GM12878 (cell line): ENCODE measurements around the gene SLC35E3. TPM values are rescaled to one million over a fixed set of nuclear protein-coding genes. Genes with fewer than 3 reads are reported as not detected.

ENCODE experiments used
- ATAC-seq: fragments of 200-7000 bp; cut with Tn5 transposase; 3 replicates; pipeline ENCODE4 v1.9.1; 2020; ENCODE audit warnings: mild to moderate bottlenecking, moderate library complexity
- BruUV-seq: library from RNA; stranded (reverse); fragments of 400-500 nt; replicated peaks from 2 replicates; lab custom pipeline; 2021; lab: Mats Ljungman, UMichigan
- CTCF ChIA-PET: fragments of 300-600 bp; sonication (Branson Sonifier 250); formaldehyde crosslinking; extraction: SDS; loops from one replicate; lab custom pipeline; 2021; ENCODE audit warnings: inconsistent platforms; lab: Yijun Ruan, JAX
- POLR2A ChIA-PET: fragments of 350-600 bp; formaldehyde crosslinking; extraction: SDS; loops from one replicate; lab custom pipeline; 2021; ENCODE audit warnings: inconsistent platforms; lab: Charles Lee
- RAD21 ChIA-PET: fragments of 300-600 bp; sonication (Branson Sonifier 250); formaldehyde crosslinking; loops from one replicate; lab custom pipeline; 2023; ENCODE audit warnings: antibody characterized with exemption; ENCODE audit not compliant: unreplicated experiment; lab: Charles Lee
- SMC1A ChIA-PET: fragments of 300-600 bp; sonication (Branson Sonifier 250); formaldehyde crosslinking; loops from one replicate; lab custom pipeline; 2023; ENCODE audit not compliant: unreplicated experiment, uncharacterized antibody; lab: Charles Lee
- DNase-seq: peaks from one replicate; pipeline ENCODE4 v3.0.0-alpha.2; 2011; ENCODE audit warnings: low read depth, low spot score
- FAIRE-seq: peaks from 3 replicates; lab custom pipeline; 2011; peaks lifted over from hg19 to GRCh38; lab: Jason Lieb, UNC
- H2AFZ ChIP-seq: 2 replicates; pipeline ENCODE4 v1.6.0; 2011; ENCODE audit warnings: low read depth, low read length, control low read depth; ENCODE audit not compliant: control insufficient read depth
- H3K27ac ChIP-seq: 2 replicates; pipeline ENCODE4 v1.5.1; 2011; ENCODE audit warnings: control low read depth; ENCODE audit not compliant: control insufficient read depth, insufficient read depth
- H3K27me3 ChIP-seq, 2 experiments: replicated peaks in 1 of 2; 2 replicates each; pipeline versions ENCODE4 v1.6.0 to v1.6.1; 2011; ENCODE audit warnings: low read length in 1 of 2; ENCODE audit not compliant: control insufficient read depth in 2 of 2, insufficient read depth in 2 of 2
- H3K36me3 ChIP-seq, 2 experiments: 2 replicates each; pipeline ENCODE4 v1.5.1; 2011; ENCODE audit warnings: low read length in 1 of 2; ENCODE audit not compliant: control insufficient read depth in 2 of 2, insufficient read depth in 2 of 2
- H3K4me1 ChIP-seq: 2 replicates; pipeline ENCODE4 v1.6.1; 2011; ENCODE audit warnings: mild to moderate bottlenecking, low read length, moderate library complexity, mixed read lengths; ENCODE audit not compliant: control insufficient read depth, insufficient read depth
- H3K4me2 ChIP-seq: 2 replicates; pipeline ENCODE4 v1.6.0; 2011; ENCODE audit warnings: control low read depth; ENCODE audit not compliant: control insufficient read depth, insufficient read depth
- H3K4me3 ChIP-seq: fragments of 200-600 bp; sonication (generic); 2 replicates; pipeline ENCODE4 v1.5.1; 2016
- H3K79me2 ChIP-seq: 2 replicates; pipeline ENCODE4 v1.6.0; 2011; ENCODE audit warnings: low read length; ENCODE audit not compliant: control insufficient read depth, insufficient read depth
- H3K9ac ChIP-seq: 2 replicates; pipeline ENCODE4 v1.8.0; 2011; ENCODE audit warnings: low read length, control low read depth, mixed read lengths; ENCODE audit not compliant: control insufficient read depth, insufficient read depth
- H3K9me3 ChIP-seq: replicated peaks from 3 replicates; pipeline ENCODE4 v1.5.1; 2011; ENCODE audit warnings: mild to moderate bottlenecking, low read length; ENCODE audit not compliant: control insufficient read depth, insufficient read depth
- H4K20me1 ChIP-seq: 2 replicates; pipeline ENCODE4 v1.6.0; 2011; ENCODE audit not compliant: control insufficient read depth, insufficient read depth
- BMI1 ChIP-seq: fragments of 450-650 bp; IDR thresholded peaks from 2 replicates; pipeline ENCODE4 v1.6.1; 2016; ENCODE audit warnings: mild to moderate bottlenecking, moderate library complexity, borderline replicate concordance
- EED ChIP-seq: sonication (generic); IDR thresholded peaks from 2 replicates; pipeline ENCODE4 v1.6.1; 2016; ENCODE audit warnings: antibody characterized with exemption, low read depth
- EZH2 ChIP-seq: IDR thresholded peaks from 2 replicates; pipeline ENCODE4 v1.6.1; 2012; ENCODE audit warnings: low read depth, mild to moderate bottlenecking, control low read depth, inconsistent platforms, low read length, borderline replicate concordance; ENCODE audit not compliant: control insufficient read depth
- GATAD2B ChIP-seq: fragments of 450-650 bp; conservative IDR thresholded peaks from 2 replicates; pipeline ENCODE4 v1.6.1; 2017; ENCODE audit warnings: low read depth, mild to moderate bottlenecking, moderate library complexity
- KDM1A ChIP-seq: fragments of 200-600 bp; sonication (generic); IDR thresholded peaks from 2 replicates; pipeline ENCODE4 v1.6.1; 2016; ENCODE audit warnings: borderline replicate concordance
- MYB ChIP-seq: fragments of 150-350 bp; IDR thresholded peaks from 2 replicates; pipeline ENCODE4 v1.6.1; 2014; ENCODE audit warnings: mild to moderate bottlenecking, low read depth, low read length, borderline replicate concordance
- NFYB ChIP-seq: IDR thresholded peaks from 2 replicates; pipeline ENCODE4 v1.6.1; 2011; ENCODE audit warnings: low read depth, mild to moderate bottlenecking, low read length, improper control_type of control experiment, moderate library complexity; ENCODE audit not compliant: insufficient read depth
- POLR2AphosphoS2 ChIP-seq: IDR thresholded peaks from 2 replicates; pipeline ENCODE4 v1.6.1; 2011; ENCODE audit warnings: low read depth, mild to moderate bottlenecking, low read length, improper control_type of control experiment, moderate library complexity
- SREBF2 ChIP-seq: IDR thresholded peaks from 2 replicates; pipeline ENCODE4 v1.6.1; 2012; ENCODE audit warnings: mild to moderate bottlenecking, low read length
- WGBS: methylation state at CpG from one replicate; pipeline ENCODE4 v1.1.6; 2016; ENCODE audit warnings: low lambda C conversion rate; ENCODE audit not compliant: insufficient replicate concordance, insufficient coverage; ENCODE audit errors: missing lambda C conversion rate; 5-methylcytosine and 5-hydroxymethylcytosine counted together
- in situ Hi-C: fragments of 300-500 bp; cut with MboI; formaldehyde crosslinking; loops from 9 replicates; pipeline ENCODE4 v1.14.3; 2018; ENCODE audit warnings: mixed read lengths
- intact Hi-C: fragments of 100-400 bp; cut with micrococcal nuclease; formaldehyde crosslinking; loops from one replicate; pipeline ENCODE4 v1.14.2; 2022; ENCODE audit not compliant: unreplicated experiment
- polyA plus RNA-seq, 11 experiments: library from polyadenylated mRNA; depleted of rRNA in 4 of 11; unstranded in 6 of 11; stranded (reverse) in 5 of 11; fragments of >200 nt; fragmentation: Nextera tagmentation in 4 of 11; fragmentation: Illumina TruSeq in 1 of 11; extraction: Ambion mirVana in 4 of 11; extraction: Trizol in 1 of 11; gene quantifications; 1 replicate in 1 of 11; 2 replicates in 10 of 11; pipeline versions ENCODE4 v1.2.1 to v1.2.3, GENCODE V29; 2011 to 2016; ENCODE audit warnings: inconsistent platforms in 2 of 11, missing spikeins in 2 of 11, low read depth in 1 of 11
- total RNA-seq, 4 experiments: library from RNA; depleted of rRNA in 3 of 4; stranded (reverse); fragments of >200 nt in 3 of 4; fragmentation: Illumina TruSeq in 1 of 4; extraction: Trizol in 1 of 4; gene quantifications; 2 replicates each; pipeline versions ENCODE4 v1.2.1 to v1.2.3, GENCODE V29; 2013 to 2021
- TF ChIP-seq, protein P1 (sequence below): fragments of 450-650 bp; formaldehyde crosslinking; IDR thresholded peaks from 2 replicates; pipeline ENCODE4 v1.5.0; 2022; ENCODE audit warnings: mild to moderate bottlenecking, missing genetic modification characterization
- TF ChIP-seq, protein P2 (sequence below): fragments of 450-650 bp; IDR thresholded peaks from 2 replicates; pipeline ENCODE4 v1.6.1; 2018; ENCODE audit warnings: mild to moderate bottlenecking, low read depth, moderate library complexity; ENCODE audit not compliant: partially characterized antibody

The SLC35E3 gene
- total and polyA plus RNA-seq, 10 of the 15 experiments (the other 5 are each of a cell fraction or from before 2014, with no cell fraction given) = 3.6 to 19.8 (median 6.1) TPM

DNA sequence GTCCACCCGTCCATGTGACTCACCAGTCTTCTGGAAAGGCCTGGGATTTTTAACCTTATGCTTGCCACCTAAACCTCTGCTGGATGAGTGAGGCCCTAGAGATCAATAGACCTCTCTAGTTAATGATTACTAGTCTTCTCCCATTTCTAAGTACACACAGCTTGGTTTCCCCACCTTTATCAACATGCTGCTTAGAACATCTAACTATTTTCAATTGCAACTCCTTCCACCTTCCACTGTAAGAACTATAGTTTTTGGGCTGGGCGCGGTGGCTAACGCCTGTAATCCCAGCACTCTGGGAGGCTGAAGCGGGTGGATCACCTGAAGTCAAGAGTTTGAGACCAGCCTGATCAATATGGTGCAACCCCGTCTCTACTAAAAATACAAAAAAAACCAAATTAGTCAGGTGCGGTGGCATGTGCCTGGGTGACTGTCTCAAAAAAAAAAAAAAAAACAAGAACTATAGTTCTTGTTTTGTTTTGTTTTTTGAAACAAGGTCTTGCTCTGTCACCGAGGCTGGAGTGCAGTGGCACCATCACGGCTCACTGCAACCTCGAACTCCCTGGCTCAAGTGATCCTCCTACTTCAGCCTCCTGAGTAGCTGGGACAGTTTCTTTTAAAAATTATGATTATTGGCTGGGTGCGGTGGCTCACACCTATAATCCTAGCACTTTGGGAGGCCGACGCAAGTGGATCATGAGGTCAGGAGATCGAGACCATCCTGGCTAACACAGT lies 43.3 kb downstream of the SLC35E3 start (continued):
- TF ChIP-seq SREBF2 = no peak
- TF ChIP-seq EZH2 = no peak
- no peak for TF ChIP-seq BMI1
- TF ChIP-seq GATAD2B = no peak
- TF ChIP-seq POLR2AphosphoS2 = no peak

DNA sequence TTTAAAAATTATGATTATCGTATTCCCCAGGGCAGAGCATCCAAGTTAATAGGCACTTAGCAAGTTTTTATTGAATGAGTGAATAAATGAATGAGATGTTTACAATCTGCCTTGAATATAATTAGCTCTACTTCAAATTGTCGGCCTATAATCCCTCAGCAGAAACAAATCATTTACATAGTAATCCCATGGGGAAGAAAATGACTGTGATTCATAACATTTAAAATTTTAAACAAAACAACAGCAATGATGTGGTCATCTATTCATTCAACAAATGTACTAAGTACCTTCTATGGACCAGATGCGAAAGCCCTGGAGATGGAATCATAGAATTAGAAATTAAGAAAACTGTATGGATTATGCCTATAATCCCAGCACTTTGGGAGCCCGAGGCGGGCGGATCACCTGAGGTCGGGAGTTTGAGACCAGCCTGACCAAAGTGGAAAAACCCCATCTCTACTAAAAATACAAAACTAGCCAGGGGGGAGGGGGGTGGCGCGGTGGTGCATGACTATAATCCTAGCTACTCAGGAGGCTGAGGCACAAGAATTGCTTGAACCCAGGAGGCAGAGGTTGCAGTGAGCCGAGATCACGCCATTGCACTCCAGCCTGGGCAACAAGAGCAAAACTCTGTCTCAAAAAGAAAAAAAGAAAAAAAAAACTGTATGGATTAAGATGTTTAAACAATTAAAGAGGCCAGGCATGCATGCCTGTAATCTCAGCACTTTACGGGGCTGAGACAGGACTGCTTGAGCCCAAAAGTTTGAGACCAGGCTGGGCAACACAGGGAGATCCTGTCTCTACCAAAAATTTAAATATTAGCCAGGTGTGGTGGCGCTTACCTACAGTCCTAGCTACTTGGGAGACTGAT lies 44.3 kb downstream of the SLC35E3 start:
- FAIRE-seq (no peak), ATAC-seq (no peak), DNase-seq (no peak)
- H3K4me1 ChIP-seq = no peaks in the 10 kb centered on the region; the same call in 1 of the 2 replicates
- in situ Hi-C loops (no loop called here), intact Hi-C loops (no loop called here)
- no peaks in the 10 kb centered on the region for H3K27me3 ChIP-seq
- ChIA-PET POLR2A (interaction anchor here (0.6 to 0.7 kb wide), 2 partner anchors 9 to 543 kb away, joined by 3 to 5 read pairs; no protein-coding TSS in a partner anchor), RAD21 (no interaction called here), CTCF (no interaction called here), SMC1A (interaction anchor here (1.5 kb wide), 1 partner anchor 24 kb away, joined by 3 read pairs; no protein-coding TSS in a partner anchor)
- no peaks in the 10 kb centered on the region; the same call in 2 of the 3 replicates for H3K9me3 ChIP-seq
- H3K9ac ChIP-seq = no peak overlapping the region
- no peak overlapping the region for H2AFZ ChIP-seq
- H4K20me1 ChIP-seq = no peaks in the 10 kb centered on the region
- no peak overlapping the region for H3K27ac ChIP-seq
- H3K4me2 ChIP-seq = no peak overlapping the region
- H3K79me2 ChIP-seq = no peaks in the 10 kb centered on the region
- WGBS = 50% methylated on average over 13 of the region's 13 CpGs
- no peaks in the 10 kb centered on the region for H3K36me3 ChIP-seq
- no peak overlapping the region for H3K4me3 ChIP-seq
- BruUV-seq = no TSS peak
- TF ChIP-seq, protein P1, sequence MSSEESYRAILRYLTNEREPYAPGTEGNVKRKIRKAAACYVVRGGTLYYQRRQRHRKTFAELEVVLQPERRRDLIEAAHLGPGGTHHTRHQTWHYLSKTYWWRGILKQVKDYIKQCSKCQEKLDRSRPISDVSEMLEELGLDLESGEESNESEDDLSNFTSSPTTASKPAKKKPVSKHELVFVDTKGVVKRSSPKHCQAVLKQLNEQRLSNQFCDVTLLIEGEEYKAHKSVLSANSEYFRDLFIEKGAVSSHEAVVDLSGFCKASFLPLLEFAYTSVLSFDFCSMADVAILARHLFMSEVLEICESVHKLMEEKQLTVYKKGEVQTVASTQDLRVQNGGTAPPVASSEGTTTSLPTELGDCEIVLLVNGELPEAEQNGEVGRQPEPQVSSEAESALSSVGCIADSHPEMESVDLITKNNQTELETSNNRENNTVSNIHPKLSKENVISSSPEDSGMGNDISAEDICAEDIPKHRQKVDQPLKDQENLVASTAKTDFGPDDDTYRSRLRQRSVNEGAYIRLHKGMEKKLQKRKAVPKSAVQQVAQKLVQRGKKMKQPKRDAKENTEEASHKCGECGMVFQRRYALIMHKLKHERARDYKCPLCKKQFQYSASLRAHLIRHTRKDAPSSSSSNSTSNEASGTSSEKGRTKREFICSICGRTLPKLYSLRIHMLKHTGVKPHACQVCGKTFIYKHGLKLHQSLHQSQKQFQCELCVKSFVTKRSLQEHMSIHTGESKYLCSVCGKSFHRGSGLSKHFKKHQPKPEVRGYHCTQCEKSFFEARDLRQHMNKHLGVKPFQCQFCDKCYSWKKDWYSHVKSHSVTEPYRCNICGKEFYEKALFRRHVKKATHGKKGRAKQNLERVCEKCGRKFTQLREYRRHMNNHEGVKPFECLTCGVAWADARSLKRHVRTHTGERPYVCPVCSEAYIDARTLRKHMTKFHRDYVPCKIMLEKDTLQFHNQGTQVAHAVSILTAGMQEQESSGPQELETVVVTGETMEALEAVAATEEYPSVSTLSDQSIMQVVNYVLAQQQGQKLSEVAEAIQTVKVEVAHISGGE (CRISPR knock-in tag) = no peak
- TF ChIP-seq, protein P2, sequence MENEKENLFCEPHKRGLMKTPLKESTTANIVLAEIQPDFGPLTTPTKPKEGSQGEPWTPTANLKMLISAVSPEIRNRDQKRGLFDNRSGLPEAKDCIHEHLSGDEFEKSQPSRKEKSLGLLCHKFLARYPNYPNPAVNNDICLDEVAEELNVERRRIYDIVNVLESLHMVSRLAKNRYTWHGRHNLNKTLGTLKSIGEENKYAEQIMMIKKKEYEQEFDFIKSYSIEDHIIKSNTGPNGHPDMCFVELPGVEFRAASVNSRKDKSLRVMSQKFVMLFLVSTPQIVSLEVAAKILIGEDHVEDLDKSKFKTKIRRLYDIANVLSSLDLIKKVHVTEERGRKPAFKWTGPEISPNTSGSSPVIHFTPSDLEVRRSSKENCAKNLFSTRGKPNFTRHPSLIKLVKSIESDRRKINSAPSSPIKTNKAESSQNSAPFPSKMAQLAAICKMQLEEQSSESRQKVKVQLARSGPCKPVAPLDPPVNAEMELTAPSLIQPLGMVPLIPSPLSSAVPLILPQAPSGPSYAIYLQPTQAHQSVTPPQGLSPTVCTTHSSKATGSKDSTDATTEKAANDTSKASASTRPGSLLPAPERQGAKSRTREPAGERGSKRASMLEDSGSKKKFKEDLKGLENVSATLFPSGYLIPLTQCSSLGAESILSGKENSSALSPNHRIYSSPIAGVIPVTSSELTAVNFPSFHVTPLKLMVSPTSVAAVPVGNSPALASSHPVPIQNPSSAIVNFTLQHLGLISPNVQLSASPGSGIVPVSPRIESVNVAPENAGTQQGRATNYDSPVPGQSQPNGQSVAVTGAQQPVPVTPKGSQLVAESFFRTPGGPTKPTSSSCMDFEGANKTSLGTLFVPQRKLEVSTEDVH = no peak
- TF ChIP-seq KDM1A (no peak), MYB (no peak), NFYB (no peak), EED (no peak)
